Sigmoid colon (tissue), 4 donors: ENCODE results near the gene RAB4A.

ENCODE experiments used
- CTCF ChIP-seq, 4 experiments: fragments of 450-650 bp in 3 of 4; fragments of 200-600 bp in 1 of 4; IDR thresholded peaks; one replicate each; pipeline ENCODE4 v1.5.1; 2016 to 2019; ENCODE audit warnings: antibody characterized with exemption in 4 of 4, mild to moderate bottlenecking in 3 of 4, moderate library complexity in 2 of 4
- EP300 ChIP-seq, 4 donors: sonication (generic); formaldehyde crosslinking; IDR thresholded peaks; one replicate each; pipeline ENCODE4 v1.6.1; 2017; ENCODE audit warnings: antibody characterized with exemption in 4 of 4
- POLR2A ChIP-seq, 2 donors: fragments of 450-650 bp; IDR thresholded peaks; one replicate each; pipeline ENCODE4 v1.6.1; 2016; ENCODE audit warnings: antibody characterized with exemption in 2 of 2, mild to moderate bottlenecking in 2 of 2, moderate library complexity in 2 of 2
- POLR2AphosphoS5 ChIP-seq, 4 donors: sonication (generic); formaldehyde crosslinking; IDR thresholded peaks; one replicate each; pipeline ENCODE4 v1.6.1; 2017; ENCODE audit warnings: antibody characterized with exemption in 4 of 4

GRCh38 chr1:229272164-229273158, 1.6 kb downstream of the RAB4A start:
- no peak for TF ChIP-seq POLR2A (IDR thresholded peaks at IDR 0.05)
- no peak for TF ChIP-seq CTCF (IDR thresholded peaks at IDR 0.05)
- TF ChIP-seq POLR2AphosphoS5 (IDR thresholded peaks at IDR 0.05), result no peak
- TF ChIP-seq EP300 (IDR thresholded peaks at IDR 0.05), result no peak
